Parathyroid adenoma (tissue), 2 donors: ENCODE results near the gene SLC4A9.
A peak's percentile ranks its signal among the peaks of the same experiment; 100 is the strongest.

Source experiments
- H2AFZ ChIP-seq: fragments of 300-600 bp; sonication (generic); one replicate; pipeline ENCODE4 v1.7.0; 2017; ENCODE audit warnings: antibody characterized with exemption, mild to moderate bottlenecking
- H3K27ac ChIP-seq: fragments of 300-600 bp; sonication (generic); one replicate; pipeline ENCODE4 v1.7.0; 2017
- H3K27me3 ChIP-seq: fragments of 300-600 bp; sonication (generic); one replicate; pipeline ENCODE4 v1.7.0; 2017; ENCODE audit warnings: low read length; ENCODE audit not compliant: control insufficient read depth, insufficient read depth
- H3K36me3 ChIP-seq: fragments of 300-600 bp; sonication (generic); one replicate; pipeline ENCODE4 v1.7.0; 2017; ENCODE audit warnings: low read length; ENCODE audit not compliant: control insufficient read depth, insufficient read depth
- H3K4me1 ChIP-seq: fragments of 300-600 bp; sonication (generic); one replicate; pipeline ENCODE4 v1.7.0; 2017; ENCODE audit warnings: control low read depth
- H3K4me2 ChIP-seq: fragments of 300-600 bp; sonication (generic); one replicate; pipeline ENCODE4 v1.7.0; 2017; ENCODE audit warnings: low read length
- H3K4me3 ChIP-seq: fragments of 300-600 bp; sonication (generic); one replicate; pipeline ENCODE4 v1.7.0; 2017; ENCODE audit warnings: low read depth, low read length
- H3K79me2 ChIP-seq: fragments of 300-600 bp; sonication (generic); one replicate; pipeline ENCODE4 v1.7.0; 2017; ENCODE audit warnings: control low read depth
- H3K9ac ChIP-seq: fragments of 300-600 bp; sonication (generic); one replicate; pipeline ENCODE4 v1.7.0; 2017; ENCODE audit warnings: mild to moderate bottlenecking
- H3K9me3 ChIP-seq: fragments of 300-600 bp; sonication (generic); one replicate; pipeline ENCODE4 v1.7.0; 2017; ENCODE audit warnings: low read length; ENCODE audit not compliant: control insufficient read depth
- CTCF ChIP-seq: fragments of 300-600 bp; sonication (generic); IDR thresholded peaks from one replicate; pipeline ENCODE4 v1.7.0; 2017; ENCODE audit warnings: antibody characterized with exemption, mild to moderate bottlenecking
- donor health status: primary hyperparathyroidism.

SLC4A9 gene

GRCh38 chr5:140361901-140362300 is 1.9 kb downstream of the SLC4A9 start:
- TF ChIP-seq CTCF = no peak
- H3K4me2 ChIP-seq = no peak overlapping the region
- H3K79me2 ChIP-seq = no peaks in the 10 kb centered on the region
- H3K9me3 ChIP-seq = no peaks in the 10 kb centered on the region
- no peak overlapping the region for H3K27ac ChIP-seq
- no peak overlapping the region for H3K4me3 ChIP-seq
- H3K36me3 ChIP-seq = no peaks in the 10 kb centered on the region
- no peak overlapping the region for H3K9ac ChIP-seq
- no peaks in the 10 kb centered on the region for H3K27me3 ChIP-seq
- H2AFZ ChIP-seq = no peak overlapping the region
- H3K4me1 ChIP-seq = peaks cover 3% of the 10 kb centered on the region

GRCh38 chr5:140362311-140362710 is 2.3 kb downstream of the SLC4A9 start:
- Histone ChIP-seq H3K4me3 (no peak overlapping the region), H3K36me3 (no peaks in the 10 kb centered on the region), H3K9me3 (no peaks in the 10 kb centered on the region), H2AFZ (no peak overlapping the region), H3K79me2 (no peaks in the 10 kb centered on the region), H3K27ac (no peak overlapping the region), H3K4me2 (no peak overlapping the region), H3K9ac (no peak overlapping the region), H3K4me1 (peaks cover 3% of the 10 kb centered on the region), H3K27me3 (no peaks in the 10 kb centered on the region)
- TF ChIP-seq CTCF = no peak

- H3K27ac ChIP-seq = no peak overlapping the region
- no peaks in the 10 kb centered on the region for H3K4me1 ChIP-seq
- peak overlapping the region; percentile 70 for H3K4me2 ChIP-seq
- H3K9ac ChIP-seq = no peak overlapping the region
- H3K9me3 ChIP-seq = no peaks in the 10 kb centered on the region
- peak; percentile 96 for TF ChIP-seq CTCF
- H3K27me3 ChIP-seq = no peaks in the 10 kb centered on the region
- H2AFZ ChIP-seq = peak overlapping the region; percentile 65
- H3K79me2 ChIP-seq = no peaks in the 10 kb centered on the region
- no peaks in the 10 kb centered on the region for H3K36me3 ChIP-seq
- peak overlapping the region; percentile 28 for H3K4me3 ChIP-seq
Observed at GRCh38 chr5:140362875-140363630, 3.1 kb downstream of the SLC4A9 start.

- H3K9ac ChIP-seq = no peak overlapping the region
- peak overlapping the region; percentile 70 for H3K4me2 ChIP-seq
- peak overlapping the region; percentile 28 for H3K4me3 ChIP-seq
- no peaks in the 10 kb centered on the region for H3K27me3 ChIP-seq
- H3K79me2 ChIP-seq = no peaks in the 10 kb centered on the region
- no peaks in the 10 kb centered on the region for H3K9me3 ChIP-seq
- no peak for TF ChIP-seq CTCF
- H2AFZ ChIP-seq = peak overlapping the region; percentile 65
- no peaks in the 10 kb centered on the region for H3K36me3 ChIP-seq
- no peaks in the 10 kb centered on the region for H3K4me1 ChIP-seq
- H3K27ac ChIP-seq = no peak overlapping the region
Observed at GRCh38 chr5:140363631-140364471, 3.9 kb downstream of the SLC4A9 start.
